VCaP (cell line): ENCODE data around the gene PI4KA.
"Not testable (repeated sequence)": the region's sequence is repeated elsewhere in the genome, so short reads cannot be mapped to it uniquely, and the experiment has no call there.

Experiments used
- H3K27ac ChIP-seq: fragments of 450-650 bp; 2 replicates; pipeline ENCODE4 v1.5.1; 2017
- TF ChIP-seq, protein P1 (sequence below): fragments of 450-650 bp; conservative IDR thresholded peaks from 2 replicates; pipeline ENCODE4 v1.5.1; 2017; ENCODE audit warnings: mild to moderate bottlenecking, moderate library complexity

The PI4KA gene

DNA sequence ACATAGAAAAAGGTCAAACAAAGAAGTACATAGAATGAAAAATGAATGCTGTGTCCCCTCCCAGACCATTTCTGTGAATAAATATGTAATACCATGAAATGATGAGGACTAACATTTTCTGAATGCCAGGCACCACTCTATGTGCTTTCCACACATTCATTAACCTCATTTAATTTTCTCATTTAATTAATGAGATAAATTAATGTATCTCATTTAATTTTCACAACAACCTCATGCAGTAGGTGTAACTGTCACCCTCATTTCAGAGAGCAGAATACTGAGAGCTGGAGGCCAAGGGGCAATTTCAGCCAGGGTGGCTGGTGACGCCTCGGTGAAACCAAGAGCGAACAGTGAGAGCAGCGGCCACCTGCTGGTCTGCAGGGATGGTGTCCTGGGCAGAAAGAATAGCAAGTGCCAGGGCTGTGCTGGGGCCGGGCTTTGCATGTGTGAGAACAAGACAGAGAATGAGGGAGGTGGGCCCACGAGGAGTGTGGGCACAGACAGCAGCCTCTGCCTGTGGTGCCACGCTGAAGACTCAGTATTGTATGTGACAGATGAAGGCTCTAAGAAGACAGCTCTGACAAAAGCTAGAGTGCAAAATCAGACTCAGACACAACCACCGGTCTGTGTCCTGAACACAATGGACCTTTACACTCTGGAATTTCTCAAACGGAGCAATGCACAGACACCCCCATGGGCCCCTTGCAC, 86.5 kb downstream of the PI4KA start:
- TF ChIP-seq, protein P1, sequence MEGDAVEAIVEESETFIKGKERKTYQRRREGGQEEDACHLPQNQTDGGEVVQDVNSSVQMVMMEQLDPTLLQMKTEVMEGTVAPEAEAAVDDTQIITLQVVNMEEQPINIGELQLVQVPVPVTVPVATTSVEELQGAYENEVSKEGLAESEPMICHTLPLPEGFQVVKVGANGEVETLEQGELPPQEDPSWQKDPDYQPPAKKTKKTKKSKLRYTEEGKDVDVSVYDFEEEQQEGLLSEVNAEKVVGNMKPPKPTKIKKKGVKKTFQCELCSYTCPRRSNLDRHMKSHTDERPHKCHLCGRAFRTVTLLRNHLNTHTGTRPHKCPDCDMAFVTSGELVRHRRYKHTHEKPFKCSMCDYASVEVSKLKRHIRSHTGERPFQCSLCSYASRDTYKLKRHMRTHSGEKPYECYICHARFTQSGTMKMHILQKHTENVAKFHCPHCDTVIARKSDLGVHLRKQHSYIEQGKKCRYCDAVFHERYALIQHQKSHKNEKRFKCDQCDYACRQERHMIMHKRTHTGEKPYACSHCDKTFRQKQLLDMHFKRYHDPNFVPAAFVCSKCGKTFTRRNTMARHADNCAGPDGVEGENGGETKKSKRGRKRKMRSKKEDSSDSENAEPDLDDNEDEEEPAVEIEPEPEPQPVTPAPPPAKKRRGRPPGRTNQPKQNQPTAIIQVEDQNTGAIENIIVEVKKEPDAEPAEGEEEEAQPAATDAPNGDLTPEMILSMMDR, result peak; percentile 35; the same call in 1 of the 2 replicates
- no peak overlapping the region for H3K27ac ChIP-seq

DNA sequence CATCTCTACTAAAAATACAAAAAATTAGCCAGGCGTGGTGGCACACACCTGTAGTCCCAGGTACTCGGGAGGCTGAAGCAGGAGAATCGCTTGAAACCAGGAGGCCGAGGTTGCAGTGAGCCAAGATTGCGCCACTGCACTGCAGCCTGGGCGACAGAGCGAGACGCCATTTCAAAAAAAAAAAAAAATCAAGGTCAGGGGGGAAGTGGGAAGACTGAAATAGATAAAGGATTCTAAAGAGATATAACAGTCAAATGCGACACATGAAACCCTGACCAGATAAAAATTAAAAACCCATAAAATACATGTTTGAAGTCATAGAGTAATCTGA, 89.2 kb downstream of the PI4KA start:
- not testable (repeated sequence) for H3K27ac ChIP-seq

DNA sequence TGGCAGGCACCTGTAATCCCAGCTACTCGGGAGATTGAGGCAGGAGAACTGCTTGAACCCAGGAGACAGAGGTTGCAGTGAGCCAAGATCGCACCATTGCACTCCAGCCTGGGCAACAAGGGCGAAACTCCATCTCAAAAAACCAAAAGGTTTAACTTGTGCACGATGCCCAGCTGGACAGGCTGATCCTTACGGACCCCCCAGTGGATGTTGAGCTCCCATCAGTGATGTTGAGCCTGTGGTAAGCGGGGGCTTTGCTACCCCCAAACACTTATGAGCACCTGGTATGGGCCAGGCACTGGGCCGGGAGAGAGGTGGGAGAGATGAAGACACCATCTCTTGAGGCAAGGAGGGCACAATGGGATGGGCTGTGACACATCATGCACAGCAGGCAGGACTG, 92.1 kb downstream of the PI4KA start:
- H3K27ac ChIP-seq, result no peak overlapping the region
- TF ChIP-seq, protein P1, result no peak

DNA sequence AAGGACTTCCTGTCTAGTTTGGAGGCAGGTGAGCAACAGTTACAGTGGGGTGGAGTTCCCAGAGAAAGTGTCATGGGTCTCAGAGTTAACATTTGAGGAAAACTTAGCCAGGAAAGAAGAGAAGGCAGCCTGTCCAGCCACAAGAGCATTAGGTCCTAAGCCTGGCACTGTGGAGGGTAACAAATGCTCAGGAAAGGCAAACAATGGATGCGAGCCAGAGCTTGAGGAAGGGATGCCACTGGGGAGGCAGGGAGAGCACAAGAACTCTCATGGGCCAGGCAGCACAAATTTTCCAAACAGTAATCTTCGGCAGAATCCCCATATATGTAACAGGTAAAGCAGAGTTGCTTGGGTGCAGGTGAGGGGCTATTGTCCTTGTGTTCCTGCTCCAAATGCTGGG, 92.7 kb downstream of the PI4KA start:
- H3K27ac ChIP-seq, result peak overlapping the region; percentile 22; the same call in 1 of the 2 replicates
- TF ChIP-seq, protein P1, result no peak

DNA sequence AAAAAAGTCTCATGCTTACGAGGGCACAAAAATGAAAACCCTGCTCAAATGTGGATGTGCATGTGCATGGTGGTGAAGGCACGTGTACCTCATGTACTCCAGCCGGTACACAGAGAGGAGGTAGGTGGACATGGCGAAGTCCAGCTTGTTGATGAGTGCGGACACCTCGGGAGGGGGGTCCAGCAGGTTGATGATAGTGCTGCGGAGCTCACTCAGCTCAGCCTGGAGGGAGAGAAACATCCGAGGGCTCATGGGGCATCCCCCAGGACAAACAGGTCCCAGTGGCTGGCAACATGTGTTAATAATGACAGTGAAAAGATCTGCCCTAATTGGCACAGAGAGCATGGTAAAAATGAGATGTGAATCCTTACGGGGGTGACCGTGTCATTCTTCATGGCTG, 93.9 kb downstream of the PI4KA start:
- H3K27ac ChIP-seq, result no peak overlapping the region
- TF ChIP-seq, protein P1, result no peak

DNA sequence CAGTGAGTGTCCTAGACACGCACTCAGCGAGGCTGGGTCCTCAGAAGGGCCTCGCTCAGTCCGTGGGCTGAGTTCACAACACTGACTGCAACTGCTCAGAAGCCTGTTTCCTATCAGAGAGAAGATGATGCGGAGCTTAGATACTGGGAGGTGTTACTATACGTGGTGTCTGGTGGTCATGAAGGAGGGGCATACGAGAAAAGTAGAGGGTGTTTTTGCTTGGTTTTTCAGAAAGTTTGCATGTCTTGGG, 94.2 kb downstream of the PI4KA start:
- TF ChIP-seq, protein P1, result no peak
- H3K27ac ChIP-seq, result no peak overlapping the region

DNA sequence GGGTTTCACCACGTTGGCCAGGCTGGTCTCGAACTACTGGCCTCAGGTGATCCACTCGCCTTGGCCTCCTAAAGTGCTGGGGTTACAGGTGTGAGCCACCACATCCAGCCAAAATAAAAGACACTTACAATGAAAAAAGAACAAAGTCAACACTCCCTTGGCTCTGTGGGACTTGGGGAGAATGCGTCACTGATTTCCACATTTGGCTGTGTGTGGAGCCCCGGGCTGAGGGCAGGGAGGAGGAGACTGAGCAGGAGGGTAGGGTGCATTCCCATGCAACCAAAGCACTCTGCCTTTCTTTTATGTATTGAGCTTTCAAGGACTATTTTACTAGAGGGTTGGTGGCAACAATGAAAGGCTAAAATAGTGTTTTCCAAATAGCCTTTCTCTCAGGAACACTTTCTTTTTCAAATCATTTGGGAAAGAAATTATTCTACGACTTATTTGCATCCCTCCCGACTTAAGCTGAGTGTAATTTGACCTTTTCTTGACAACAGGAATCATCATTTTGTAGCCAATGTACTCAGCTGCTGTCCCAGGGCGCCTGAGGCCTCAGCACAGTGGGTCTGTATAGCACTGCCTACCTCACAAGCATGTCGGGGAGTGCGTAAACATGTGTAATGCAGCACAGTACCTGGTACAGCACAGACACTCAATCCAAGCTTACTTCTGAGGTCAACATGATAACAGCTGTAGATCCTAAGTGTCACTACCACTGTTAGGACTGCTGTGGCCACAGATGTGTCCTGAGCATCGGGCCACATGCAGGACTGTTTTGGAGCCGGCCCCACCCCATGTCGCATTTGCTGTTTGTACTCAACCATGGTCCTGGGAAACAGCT, 94.8 kb downstream of the PI4KA start:
- no peak overlapping the region for H3K27ac ChIP-seq
- TF ChIP-seq, protein P1, result no peak

DNA sequence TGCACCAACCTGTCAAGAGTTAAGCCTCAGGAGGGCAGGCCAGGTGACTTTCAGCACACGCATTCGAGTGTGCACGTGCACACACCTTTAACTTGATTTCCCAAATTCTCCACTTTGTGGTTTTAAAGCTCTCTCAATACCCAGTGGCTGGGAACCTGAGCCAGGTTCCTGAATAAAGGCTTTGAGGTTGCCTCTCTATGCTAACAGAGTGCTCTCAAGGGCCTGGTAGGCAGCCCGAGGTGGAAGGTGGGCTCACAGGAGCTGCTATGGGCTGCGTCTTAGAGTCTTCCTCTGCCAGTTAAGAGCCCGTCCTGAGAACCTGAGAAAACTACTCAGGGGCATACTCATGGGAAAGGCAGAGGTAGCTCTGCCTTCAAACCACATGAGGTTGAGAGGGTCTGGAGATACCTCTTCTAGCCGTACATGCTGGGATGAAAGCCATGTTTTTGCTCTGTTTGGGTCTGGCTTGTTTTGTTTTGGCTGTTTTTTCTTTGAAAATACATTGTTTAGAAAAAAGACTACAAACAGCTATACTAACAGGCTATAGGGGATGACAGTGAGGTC, 96.3 kb downstream of the PI4KA start:
- TF ChIP-seq, protein P1, result no peak
- H3K27ac ChIP-seq, result no peak overlapping the region
